ENCODE results near the gene IFI30.

Gene IFI30

DNA sequence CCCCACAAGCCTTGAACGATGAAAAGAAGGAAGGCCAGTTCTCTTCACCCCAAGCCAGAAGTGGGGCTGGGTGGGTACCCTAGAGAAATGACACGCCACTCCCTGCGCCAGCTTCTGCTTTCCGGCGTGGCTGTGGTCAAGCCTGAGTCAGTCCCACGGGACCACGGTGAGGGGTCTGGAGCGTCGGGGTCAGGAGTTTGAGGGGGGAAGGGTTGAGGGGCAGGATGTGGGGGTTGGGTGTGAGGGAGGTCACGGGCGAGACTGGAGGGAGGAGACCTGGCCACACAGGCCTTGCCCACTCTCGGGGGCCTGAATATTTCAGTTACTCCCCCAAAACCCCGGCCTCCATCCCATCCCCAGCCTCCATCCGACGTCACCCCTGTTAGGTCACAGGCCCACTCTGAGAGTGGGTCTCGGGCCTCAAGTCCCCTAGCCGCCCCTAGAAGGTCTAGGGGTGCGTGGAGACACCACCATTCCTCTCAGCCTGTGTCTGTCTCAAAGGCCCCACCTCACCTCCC, 500 bp upstream of the IFI30 start:
- no peaks in the 10 kb centered on the region for H3K27me3 Mint-ChIP-seq
- no peaks in the 10 kb centered on the region for H3K36me3 Mint-ChIP-seq
- peaks cover 6% of the 10 kb centered on the region for H3K4me1 Mint-ChIP-seq (ENCODE audit: low read depth)
- no peaks in the 10 kb centered on the region for H3K9me3 Mint-ChIP-seq (ENCODE audit: low read depth)
- H3K27ac Mint-ChIP-seq = no peak overlapping the region
- H3K4me3 Mint-ChIP-seq = peak overlapping the region; percentile 75

DNA sequence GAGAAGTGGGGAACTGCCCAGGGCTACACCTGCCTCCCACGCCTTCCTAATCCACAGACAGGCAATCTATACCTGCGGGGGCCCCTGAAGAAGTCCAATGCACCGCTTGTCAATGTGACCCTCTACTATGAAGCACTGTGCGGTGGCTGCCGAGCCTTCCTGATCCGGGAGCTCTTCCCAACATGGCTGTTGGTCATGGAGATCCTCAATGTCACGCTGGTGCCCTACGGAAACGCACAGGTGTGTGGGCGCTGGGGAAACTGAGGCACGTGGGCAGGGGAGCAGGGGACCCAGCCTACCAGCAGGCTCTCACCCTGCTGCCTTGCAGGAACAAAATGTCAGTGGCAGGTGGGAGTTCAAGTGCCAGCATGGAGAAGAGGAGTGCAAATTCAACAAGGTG, 1.4 kb downstream of the IFI30 start:
- Mint-ChIP-seq H3K9me3 (ENCODE audit: low read depth) (no peaks in the 10 kb centered on the region), H3K4me1 (ENCODE audit: low read depth) (peaks cover 6% of the 10 kb centered on the region), H3K27ac (no peak overlapping the region), H3K36me3 (no peaks in the 10 kb centered on the region), H3K27me3 (no peaks in the 10 kb centered on the region), H3K4me3 (peak overlapping the region; percentile 49)

DNA sequence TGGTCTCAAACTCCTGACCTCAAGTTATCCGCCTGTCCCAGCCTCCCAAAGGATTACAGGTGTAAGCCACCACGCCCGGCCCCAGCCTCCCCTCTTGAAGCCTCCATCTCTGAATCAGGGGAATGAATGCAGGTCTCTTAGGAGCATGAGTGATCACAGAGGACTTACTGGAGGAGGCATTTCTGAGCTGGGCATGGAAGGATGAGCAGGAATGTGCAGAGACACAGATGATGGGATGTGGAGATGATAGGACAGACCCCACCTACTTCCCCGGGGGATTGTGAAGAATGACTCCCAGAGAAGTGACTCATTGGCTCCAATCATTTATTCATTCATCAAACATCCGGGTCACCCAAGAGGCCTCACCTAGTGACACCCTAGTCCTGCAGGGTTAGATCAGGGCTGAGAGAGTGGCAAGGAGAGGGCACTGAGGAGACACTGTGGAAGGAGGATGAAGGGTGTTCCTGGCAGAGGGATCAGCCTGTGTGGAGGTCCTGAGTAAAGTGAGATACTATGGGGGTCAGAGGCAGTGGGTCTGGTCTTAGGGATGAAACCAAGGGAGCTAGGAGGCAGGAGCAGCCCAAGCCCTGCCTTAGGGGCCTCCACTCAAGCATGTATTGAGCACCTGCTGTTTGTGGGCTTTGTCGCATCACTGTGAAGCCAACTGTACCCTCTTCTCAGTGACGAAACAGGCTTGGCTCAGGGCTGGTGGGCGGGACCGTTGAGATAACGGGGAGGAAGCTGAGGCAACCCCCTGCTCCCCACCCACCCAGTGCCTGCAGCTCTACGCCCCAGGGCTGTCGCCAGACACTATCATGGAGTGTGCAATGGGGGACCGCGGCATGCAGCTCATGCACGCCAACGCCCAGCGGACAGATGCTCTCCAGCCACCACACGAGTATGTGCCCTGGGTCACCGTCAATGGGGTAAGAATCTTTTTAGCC, 3.0 kb downstream of the IFI30 start:
- Mint-ChIP-seq H3K4me1 (ENCODE audit: low read depth) (peaks cover 6% of the 10 kb centered on the region), H3K36me3 (no peaks in the 10 kb centered on the region), H3K9me3 (ENCODE audit: low read depth) (no peaks in the 10 kb centered on the region), H3K4me3 (no peak overlapping the region), H3K27me3 (no peaks in the 10 kb centered on the region), H3K27ac (no peak overlapping the region)

DNA sequence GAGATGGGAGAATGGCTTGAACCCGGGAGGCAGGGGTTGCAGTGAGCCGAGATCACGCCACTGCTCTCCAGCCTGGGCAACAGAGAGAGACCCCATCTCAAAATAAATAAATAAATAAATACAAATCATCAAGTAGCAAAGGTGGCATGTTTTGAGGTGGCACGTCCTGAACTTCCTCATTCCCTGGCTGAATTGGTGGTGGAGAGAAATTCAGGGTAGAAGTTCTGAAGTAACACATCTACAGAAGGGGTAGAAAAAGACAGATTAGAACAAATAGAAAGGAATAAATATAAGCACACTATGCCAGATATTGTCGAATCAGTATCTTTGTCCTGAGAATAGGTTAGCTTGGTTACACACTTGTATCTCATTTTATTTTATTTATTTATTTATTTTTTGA, 6.3 kb downstream of the IFI30 start:
- Mint-ChIP-seq H3K27ac (no peak overlapping the region), H3K36me3 (no peaks in the 10 kb centered on the region)

DNA sequence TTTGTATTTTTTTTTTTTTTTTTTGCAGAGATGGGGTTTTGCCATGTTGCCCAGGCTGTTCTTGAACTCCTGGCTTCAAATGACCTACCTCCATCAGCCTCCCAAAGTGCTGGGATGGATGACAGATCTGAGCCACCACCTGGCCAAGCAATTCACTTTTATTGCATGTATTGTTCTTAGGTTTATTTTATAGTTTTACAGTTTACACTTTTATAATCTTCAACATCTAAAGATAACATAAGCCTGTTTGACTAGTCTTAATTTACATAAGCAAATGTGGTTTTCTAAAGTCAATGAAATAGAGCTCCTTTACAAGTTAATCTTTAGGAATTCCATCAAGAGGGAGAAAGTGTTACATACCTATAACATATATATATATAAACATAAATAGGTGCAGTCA, 9.9 kb downstream of the IFI30 start:
- no peaks in the 10 kb centered on the region for H3K36me3 Mint-ChIP-seq
- H3K9me3 Mint-ChIP-seq (ENCODE audit: low read depth) = no peaks in the 10 kb centered on the region
- no peak overlapping the region for H3K27ac Mint-ChIP-seq
- no peaks in the 10 kb centered on the region for H3K27me3 Mint-ChIP-seq
- no peaks in the 10 kb centered on the region for H3K4me1 Mint-ChIP-seq (ENCODE audit: low read depth)
- H3K4me3 Mint-ChIP-seq = no peak overlapping the region

More for the DNA sequence above, 6.3 kb downstream of the IFI30 start:
- Mint-ChIP-seq H3K9me3 (ENCODE audit: low read depth) (no peaks in the 10 kb centered on the region), H3K4me3 (no peak overlapping the region), H3K4me1 (ENCODE audit: low read depth) (no peaks in the 10 kb centered on the region), H3K27me3 (no peaks in the 10 kb centered on the region)

DNA sequence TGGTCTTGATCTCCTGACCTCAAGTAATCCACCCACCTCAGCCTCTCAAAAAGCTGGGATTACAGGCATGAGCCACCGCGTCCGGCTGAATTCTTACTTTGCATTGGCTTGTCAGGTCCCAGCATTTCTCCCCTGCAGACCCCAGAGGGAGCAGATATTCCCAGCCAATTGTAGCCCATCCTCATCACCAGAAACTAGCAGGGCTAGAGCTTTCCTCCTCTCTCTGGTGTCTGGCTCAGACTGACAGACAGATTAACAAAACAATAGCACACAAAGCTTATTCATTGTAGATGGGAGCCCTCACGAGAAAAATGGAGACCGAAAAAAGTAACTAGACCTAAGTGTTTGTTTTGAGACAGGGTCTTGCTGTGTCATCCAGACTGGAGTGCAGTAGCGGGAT, 11.9 kb downstream of the IFI30 start:
- H3K27ac Mint-ChIP-seq = no peak overlapping the region
- H3K27me3 Mint-ChIP-seq = no peaks in the 10 kb centered on the region
- H3K4me3 Mint-ChIP-seq = no peak overlapping the region
- no peaks in the 10 kb centered on the region for H3K4me1 Mint-ChIP-seq (ENCODE audit: low read depth)
- H3K9me3 Mint-ChIP-seq (ENCODE audit: low read depth) = no peaks in the 10 kb centered on the region
- H3K36me3 Mint-ChIP-seq = no peaks in the 10 kb centered on the region

DNA sequence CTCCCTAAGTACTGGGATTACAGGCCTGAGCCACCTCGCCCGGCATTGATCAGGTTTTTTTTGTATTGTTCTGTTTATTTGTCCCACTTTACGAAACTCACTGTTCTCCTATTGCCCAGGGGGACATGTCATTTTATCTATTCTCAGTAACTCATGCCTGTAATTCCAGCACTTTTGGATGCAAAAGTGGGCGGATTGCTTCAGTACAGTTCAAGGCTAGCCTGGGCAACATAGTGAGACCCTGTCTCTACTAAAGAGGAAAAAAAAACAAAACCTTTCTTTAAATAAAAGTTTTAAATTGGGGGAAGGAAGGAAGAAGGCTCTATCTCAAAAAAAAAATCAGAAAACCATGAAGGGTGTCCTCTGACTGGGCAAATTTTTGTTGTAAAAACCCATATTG, 16.7 kb downstream of the IFI30 start:
- H3K27ac Mint-ChIP-seq = no peak overlapping the region
- H3K4me1 Mint-ChIP-seq (ENCODE audit: low read depth) = peaks cover 19% of the 10 kb centered on the region
- H3K36me3 Mint-ChIP-seq = no peaks in the 10 kb centered on the region
- H3K27me3 Mint-ChIP-seq = no peaks in the 10 kb centered on the region
- no peaks in the 10 kb centered on the region for H3K9me3 Mint-ChIP-seq (ENCODE audit: low read depth)
- H3K4me3 Mint-ChIP-seq = no peak overlapping the region

DNA sequence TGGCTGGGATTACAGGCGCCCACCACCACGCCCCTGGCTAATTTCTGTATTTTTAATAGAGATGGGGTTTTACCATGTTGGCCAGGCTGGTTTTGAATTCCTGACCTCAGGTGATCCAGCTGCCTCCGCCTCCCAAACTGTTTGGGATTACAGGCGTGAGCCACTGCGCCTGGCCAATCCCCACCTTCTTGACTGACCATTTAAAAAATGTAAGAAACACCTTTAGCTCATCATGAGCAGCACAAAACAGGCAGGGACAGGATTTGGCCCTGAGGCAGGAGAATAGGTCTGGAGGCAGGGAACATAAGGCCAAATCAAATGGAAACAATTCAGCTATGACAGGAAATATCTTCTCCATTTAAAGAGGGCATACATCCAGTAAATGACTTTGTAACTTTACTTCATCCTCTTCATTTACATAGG, 18.0 kb downstream of the IFI30 start:
- peaks cover 19% of the 10 kb centered on the region for H3K4me1 Mint-ChIP-seq (ENCODE audit: low read depth)
- no peaks in the 10 kb centered on the region for H3K9me3 Mint-ChIP-seq (ENCODE audit: low read depth)

DNA sequence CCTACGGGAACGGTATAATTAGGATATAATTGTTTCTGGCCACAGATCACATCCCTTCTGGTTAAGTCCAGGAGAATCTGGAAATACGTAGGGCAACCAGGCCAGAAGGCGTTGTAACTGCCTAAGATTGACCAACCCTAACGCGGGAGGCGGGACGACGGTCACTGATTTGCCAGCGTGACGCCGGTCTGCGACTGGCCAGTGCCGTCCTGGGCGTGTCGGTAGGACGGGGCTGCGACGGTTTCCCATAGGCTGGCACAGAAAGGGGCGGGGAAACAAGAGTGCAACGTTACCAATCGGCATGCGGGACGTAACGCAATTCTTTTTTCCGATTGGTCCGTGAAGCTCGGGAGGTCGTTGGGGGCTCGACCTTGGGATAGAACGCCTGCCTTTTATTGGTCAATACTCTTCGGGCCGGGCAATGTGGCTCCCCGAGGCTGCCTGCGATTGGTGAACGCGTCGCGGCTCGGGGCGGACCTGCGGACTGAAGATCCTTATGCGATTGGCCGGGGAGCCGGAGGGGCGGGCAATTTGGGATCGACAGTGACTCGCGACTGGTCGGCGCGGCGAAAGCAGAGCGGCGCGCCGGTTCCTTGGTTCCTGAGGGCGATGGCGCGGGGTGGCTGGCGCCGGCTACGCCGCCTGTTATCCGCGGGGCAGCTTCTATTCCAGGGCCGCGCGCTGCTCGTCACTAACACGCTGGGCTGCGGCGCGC, 19.2 kb downstream of the IFI30 start, which contains the start of gene MPV17L2:
MPV17L2 (plus strand) TSS at position 546 of the 715 bp plus-strand sequence; CDS start at position 610, 64 bp downstream.
- Mint-ChIP-seq H3K4me1 (ENCODE audit: low read depth) (peaks cover 19% of the 10 kb centered on the region), H3K27me3 (no peaks in the 10 kb centered on the region), H3K27ac (peak within 1 kb of the TSS; percentile 86), H3K9me3 (ENCODE audit: low read depth) (no peaks in the 10 kb centered on the region), H3K36me3 (no peaks in the 10 kb centered on the region), H3K4me3 (peak within 1 kb of the TSS; percentile 87)

More for the DNA sequence above, 18.0 kb downstream of the IFI30 start:
- H3K36me3 Mint-ChIP-seq = no peaks in the 10 kb centered on the region
- peak overlapping the region; percentile 86 for H3K27ac Mint-ChIP-seq
- H3K4me3 Mint-ChIP-seq = peak overlapping the region; percentile 87
- no peaks in the 10 kb centered on the region for H3K27me3 Mint-ChIP-seq

DNA sequence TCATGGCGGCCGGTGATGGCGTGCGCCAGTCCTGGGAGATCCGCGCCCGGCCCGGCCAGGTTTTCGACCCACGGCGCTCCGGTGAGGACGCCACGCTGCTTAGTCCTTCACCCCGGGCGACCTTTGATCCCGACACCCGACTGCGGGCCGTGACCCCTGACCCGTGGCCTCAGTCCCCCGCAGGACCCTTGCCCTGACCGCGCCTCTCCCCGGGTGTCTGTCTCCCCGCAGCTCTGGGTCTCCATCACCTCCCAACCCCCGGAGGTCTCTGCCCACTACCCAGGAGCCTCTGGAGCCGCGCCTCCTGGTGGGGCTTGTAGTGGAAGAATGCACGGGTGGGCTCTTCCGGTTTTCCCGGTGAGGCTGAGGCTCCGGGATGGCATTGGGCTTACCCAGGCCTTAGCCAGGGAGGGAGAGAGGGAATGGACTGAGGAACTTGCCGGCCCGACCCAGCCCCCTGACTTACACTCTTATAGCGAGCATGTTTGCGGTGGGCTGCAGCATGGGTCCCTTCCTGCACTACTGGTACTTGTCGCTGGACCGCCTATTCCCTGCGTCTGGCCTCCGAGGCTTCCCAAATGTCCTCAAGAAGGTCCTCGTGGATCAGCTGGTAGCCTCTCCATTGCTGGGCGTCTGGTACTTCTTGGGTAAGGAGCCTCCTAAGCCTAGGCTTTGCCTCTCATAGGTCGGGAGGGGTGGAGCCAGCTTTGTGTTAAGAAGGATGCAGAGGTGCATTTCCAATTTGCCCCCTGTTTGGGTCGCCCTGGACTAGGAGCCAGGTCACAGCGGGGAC, 20.0 kb downstream of the IFI30 start:
- peak overlapping the region; percentile 86 for H3K27ac Mint-ChIP-seq
- H3K9me3 Mint-ChIP-seq (ENCODE audit: low read depth) = no peaks in the 10 kb centered on the region
- peak overlapping the region; percentile 87 for H3K4me3 Mint-ChIP-seq
- H3K36me3 Mint-ChIP-seq = no peaks in the 10 kb centered on the region
- H3K27me3 Mint-ChIP-seq = no peaks in the 10 kb centered on the region
- peaks cover 19% of the 10 kb centered on the region for H3K4me1 Mint-ChIP-seq (ENCODE audit: low read depth)

DNA sequence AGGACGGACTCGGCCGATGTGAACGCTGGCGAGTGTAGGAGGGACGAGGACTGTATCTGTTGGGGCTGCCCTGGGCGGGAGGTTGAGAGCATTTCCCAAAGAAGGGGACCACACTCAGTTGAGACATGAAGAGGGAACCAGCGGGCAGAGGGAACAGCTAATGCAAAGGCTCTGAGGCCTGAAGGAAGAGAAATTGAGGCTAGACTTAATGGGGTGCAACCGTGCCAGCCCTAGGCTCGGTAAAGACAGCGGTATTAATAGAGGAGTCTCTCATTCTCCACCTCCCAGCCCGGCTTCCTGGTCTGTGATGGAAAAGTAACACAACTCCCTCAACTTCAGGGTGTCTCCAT, 20.5 kb downstream of the IFI30 start:
- H3K9me3 Mint-ChIP-seq (ENCODE audit: low read depth) = no peaks in the 10 kb centered on the region
- H3K27ac Mint-ChIP-seq = peak overlapping the region; percentile 34
- peak overlapping the region; percentile 87 for H3K4me3 Mint-ChIP-seq
- peaks cover 19% of the 10 kb centered on the region for H3K4me1 Mint-ChIP-seq (ENCODE audit: low read depth)
- H3K27me3 Mint-ChIP-seq = no peaks in the 10 kb centered on the region
- no peaks in the 10 kb centered on the region for H3K36me3 Mint-ChIP-seq

DNA sequence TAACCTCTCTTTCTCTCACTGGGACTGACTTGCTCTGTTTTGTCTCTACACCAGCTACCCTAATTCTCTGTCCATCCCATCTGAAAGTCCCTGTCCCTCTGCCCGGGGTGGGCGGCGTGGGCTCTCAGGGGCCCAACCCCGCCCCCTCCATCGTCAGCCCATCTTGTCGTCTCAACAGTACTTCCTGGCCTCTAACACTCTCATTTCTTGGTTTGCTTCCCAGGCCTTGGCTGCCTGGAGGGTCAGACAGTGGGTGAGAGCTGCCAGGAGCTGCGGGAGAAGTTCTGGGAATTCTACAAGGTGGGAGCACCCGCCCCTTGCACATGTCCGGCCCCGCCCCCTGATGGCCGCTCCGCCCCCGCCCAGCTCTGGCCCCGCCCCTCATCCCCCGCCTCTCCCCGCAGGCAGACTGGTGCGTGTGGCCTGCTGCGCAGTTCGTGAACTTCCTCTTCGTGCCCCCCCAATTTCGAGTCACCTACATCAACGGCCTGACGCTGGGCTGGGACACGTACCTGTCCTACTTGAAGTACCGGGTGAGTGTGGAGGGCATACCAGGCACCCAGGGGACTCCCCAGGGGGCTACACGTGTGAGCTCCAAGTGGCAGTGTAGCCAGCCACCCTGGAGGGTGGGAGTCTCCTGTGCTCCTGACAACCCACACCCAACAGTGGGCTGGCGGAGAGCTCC, 21.1 kb downstream of the IFI30 start:
- Mint-ChIP-seq H3K27ac (peak overlapping the region; percentile 34), H3K4me3 (peak overlapping the region; percentile 87), H3K4me1 (ENCODE audit: low read depth) (peaks cover 19% of the 10 kb centered on the region), H3K36me3 (no peaks in the 10 kb centered on the region), H3K27me3 (no peaks in the 10 kb centered on the region), H3K9me3 (ENCODE audit: low read depth) (no peaks in the 10 kb centered on the region)

DNA sequence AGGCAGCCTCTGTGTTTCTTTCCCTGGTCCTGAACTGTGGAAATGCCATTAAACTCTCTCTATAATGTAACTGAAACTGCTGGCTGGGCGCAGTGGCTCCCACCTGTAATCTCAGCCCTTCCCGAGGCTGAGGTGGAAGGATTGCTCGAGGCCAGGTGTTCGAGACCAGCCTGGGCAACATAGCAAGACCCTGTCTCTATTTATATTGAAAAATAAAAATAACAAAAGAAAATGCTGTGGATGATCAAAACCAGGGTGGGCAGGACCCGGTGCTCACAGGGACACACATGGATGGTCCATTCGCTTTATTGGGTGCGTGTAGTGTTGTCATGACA, 22.9 kb downstream of the IFI30 start:
- Mint-ChIP-seq H3K36me3 (no peaks in the 10 kb centered on the region), H3K4me3 (peak overlapping the region; percentile 40), H3K27ac (no peak overlapping the region), H3K27me3 (no peaks in the 10 kb centered on the region), H3K9me3 (ENCODE audit: low read depth) (no peaks in the 10 kb centered on the region), H3K4me1 (ENCODE audit: low read depth) (peaks cover 19% of the 10 kb centered on the region)

DNA sequence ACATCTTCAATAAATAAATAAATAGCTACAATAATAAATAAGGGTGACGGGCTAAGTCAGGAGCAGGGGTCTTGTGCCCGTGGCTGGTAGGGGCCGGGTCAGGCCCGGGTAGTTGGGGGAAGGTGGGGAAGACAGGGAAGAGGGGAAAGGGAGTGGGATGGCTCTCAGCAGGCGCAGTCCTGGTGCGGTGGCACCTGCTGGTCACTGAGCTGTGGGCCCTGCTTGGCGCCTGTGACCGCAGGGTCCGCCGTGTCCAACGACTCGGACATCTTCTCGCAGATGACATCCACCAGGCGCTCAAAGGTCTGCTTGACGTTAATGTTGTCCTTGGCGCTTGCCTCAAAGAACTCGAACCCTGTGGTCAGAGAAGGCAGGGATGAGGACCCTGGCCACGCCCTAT, 23.7 kb downstream of the IFI30 start:
- Mint-ChIP-seq H3K9me3 (ENCODE audit: low read depth) (no peaks in the 10 kb centered on the region), H3K4me1 (ENCODE audit: low read depth) (peaks cover 17% of the 10 kb centered on the region), H3K27me3 (no peaks in the 10 kb centered on the region), H3K27ac (no peak overlapping the region), H3K4me3 (no peak overlapping the region), H3K36me3 (no peaks in the 10 kb centered on the region)

All from activated naive CD8-positive, alpha-beta T cell (primary cell).